Ascending aorta (tissue), 2 donors: ENCODE data around the gene UGT1A6. TPM values are rescaled to one million over a fixed set of nuclear protein-coding genes. Genes with fewer than 3 reads are reported as not detected.
"Not testable (repeated sequence)": the region's sequence is repeated elsewhere in the genome, so short reads cannot be mapped to it uniquely, and the experiment has no call there.

Experiments
- DNase-seq, 2 donors: peaks; one replicate each; pipeline ENCODE4 v3.0.0-alpha.2; 2019; ENCODE audit warnings: low spot score in 2 of 2
- H3K27ac ChIP-seq, 2 donors: fragments of 200-600 bp; sonication (generic); one replicate each; pipeline ENCODE4 v1.5.1; 2016 to 2017; ENCODE audit warnings: mild to moderate bottlenecking in 1 of 2
- H3K27me3 ChIP-seq: fragments of 200-600 bp; sonication (generic); one replicate; pipeline ENCODE4 v1.5.1; 2017
- H3K36me3 ChIP-seq, 2 donors: fragments of 200-600 bp; sonication (generic); one replicate each; pipeline ENCODE4 v1.5.1; 2016
- H3K4me1 ChIP-seq, 2 donors: fragments of 200-600 bp; sonication (generic); one replicate each; pipeline ENCODE4 v1.5.1; 2016 to 2017; ENCODE audit warnings: mild to moderate bottlenecking in 1 of 2
- H3K4me3 ChIP-seq, 2 donors: fragments of 200-600 bp; sonication (generic); one replicate each; pipeline ENCODE4 v1.5.1; 2016 to 2017; ENCODE audit warnings: mild to moderate bottlenecking in 1 of 2
- H3K9me3 ChIP-seq, 2 donors: fragments of 200-600 bp; sonication (generic); one replicate each; pipeline ENCODE4 v1.5.1; 2016
- CTCF ChIP-seq, 3 experiments: fragments of 200-600 bp in 2 of 3; fragments of 450-650 bp in 1 of 3; sonication (generic) in 2 of 3; IDR thresholded peaks; one replicate each; pipeline ENCODE4 v1.5.1; 2016 to 2019; ENCODE audit warnings: antibody characterized with exemption in 3 of 3, mild to moderate bottlenecking in 1 of 3, moderate library complexity in 1 of 3
- intact Hi-C: fragments of 100-400 bp; cut with DNase I; formaldehyde crosslinking; loops from one replicate; pipeline ENCODE4 v1.15.1; 2023
- total RNA-seq: library from RNA; depleted of rRNA; stranded (reverse); fragments of >200 nt; gene quantifications from one replicate; pipeline ENCODE4 v1.1.0, GENCODE V29; 2016

Gene UGT1A6
- total RNA-seq, 1 donor from 2014 or later = 10.6 TPM

- no peak overlapping the region for H3K27ac ChIP-seq
- DNase-seq = no peak
- H3K4me3 ChIP-seq = no peak overlapping the region
- no peaks in the 10 kb centered on the region for H3K36me3 ChIP-seq
- intact Hi-C loops = no loop called here
- no peak for TF ChIP-seq CTCF (IDR thresholded peaks at IDR 0.05)
- no peaks in the 10 kb centered on the region for H3K9me3 ChIP-seq
- no peaks in the 10 kb centered on the region for H3K4me1 ChIP-seq
- H3K27me3 ChIP-seq = no peaks in the 10 kb centered on the region
Measured at GRCh38 chr2:233691443-233692433, 952 bp upstream of the UGT1A6 start.

GRCh38 chr2:233693963-233694362 lies 1.3 kb downstream of the UGT1A6 start:
- Histone ChIP-seq H3K9me3 (no peaks in the 10 kb centered on the region), H3K4me3 (no peak overlapping the region), H3K27me3 (no peaks in the 10 kb centered on the region), H3K4me1 (no peaks in the 10 kb centered on the region), H3K27ac (no peak overlapping the region), H3K36me3 (no peaks in the 10 kb centered on the region)
- DNase-seq = no peak
- TF ChIP-seq CTCF (IDR thresholded peaks at IDR 0.05) = no peak
- intact Hi-C loops = no loop called here

GRCh38 chr2:233698740-233699139 lies 6.0 kb downstream of the UGT1A6 start:
- Histone ChIP-seq H3K4me1 (peaks cover 0 to 3% of the 10 kb centered on the region in 2 donors), H3K4me3 (no peak overlapping the region), H3K27ac (no peak overlapping the region), H3K9me3 (no peaks in the 10 kb centered on the region), H3K27me3 (no peaks in the 10 kb centered on the region), H3K36me3 (no peaks in the 10 kb centered on the region)
- TF ChIP-seq CTCF (IDR thresholded peaks at IDR 0.05) = no peak
- DNase-seq = no peak
- intact Hi-C loops = no loop called here

GRCh38 chr2:233699424-233700027 lies 6.8 kb downstream of the UGT1A6 start:
- no peak for TF ChIP-seq CTCF (IDR thresholded peaks at IDR 0.05)
- Histone ChIP-seq H3K4me3 (no peak overlapping the region), H3K36me3 (no peaks in the 10 kb centered on the region), H3K9me3 (no peaks in the 10 kb centered on the region), H3K27me3 (no peaks in the 10 kb centered on the region), H3K27ac (no peak overlapping the region), H3K4me1 (peaks cover 0 to 3% of the 10 kb centered on the region in 2 donors)
- DNase-seq = no peak
- intact Hi-C loops = no loop called here

GRCh38 chr2:233700028-233700635 lies 7.4 kb downstream of the UGT1A6 start:
- Histone ChIP-seq H3K9me3 (no peaks in the 10 kb centered on the region), H3K4me1 (peaks cover 0 to 3% of the 10 kb centered on the region in 2 donors), H3K36me3 (no peaks in the 10 kb centered on the region), H3K27me3 (no peaks in the 10 kb centered on the region), H3K4me3 (no peak overlapping the region), H3K27ac (no peak overlapping the region)
- intact Hi-C loops = no loop called here
- no peak for DNase-seq
- TF ChIP-seq CTCF (IDR thresholded peaks at IDR 0.05) = no peak

- H3K4me1 ChIP-seq, intact Hi-C loops, H3K36me3 ChIP-seq, H3K27ac ChIP-seq, H3K27me3 ChIP-seq, H3K9me3 ChIP-seq, H3K4me3 ChIP-seq, DNase-seq: not testable (repeated sequence)
Measured at GRCh38 chr2:233700842-233701241, 8.2 kb downstream of the UGT1A6 start.
